ENCODE results near the gene RAD51AP1. TPM values are rescaled to one million over a fixed set of nuclear protein-coding genes. Genes with fewer than 3 reads are reported as not detected.

Gene RAD51AP1
- total RNA-seq, 1 experiment from 2014 or later, result 10.8 TPM

DNA sequence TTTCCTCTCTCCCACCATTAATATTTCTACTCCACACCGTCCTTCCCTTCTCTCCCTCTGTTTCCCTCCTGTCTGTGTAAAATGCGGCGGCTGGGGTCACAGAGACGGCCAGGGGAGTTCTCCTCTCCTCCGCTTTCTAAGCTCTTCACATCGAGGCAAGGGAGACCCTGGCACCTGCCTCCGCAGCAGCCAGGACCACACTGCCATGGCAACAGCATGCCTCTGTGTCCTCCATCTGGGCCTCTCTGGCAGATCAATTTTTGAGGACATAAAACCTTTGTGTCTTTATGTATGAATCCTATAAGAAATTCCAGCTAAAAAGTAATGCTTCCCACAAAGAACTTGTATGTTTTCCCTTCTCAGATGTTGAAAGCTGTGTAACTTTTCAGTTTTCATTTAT, 64.7 kb downstream of the RAD51AP1 start:
- BruUV-seq (replicated peaks), result no TSS peak
- ChIA-PET CTCF (interaction anchor here (0.6 to 7.2 kb wide), 9 partner anchors 13 to 296 kb away, joined by 3 to 57 read pairs (median 4); partner anchors contain the start of genes AKAP3 and NDUFA9), POLR2A (no interaction called here)
- Mint-ChIP-seq H3K27ac (ENCODE audit: low read depth, unreplicated experiment) (no peak overlapping the region), H3K4me3 (ENCODE audit: unreplicated experiment) (no peak overlapping the region), H3K9me3 (ENCODE audit: unreplicated experiment) (no peaks in the 10 kb centered on the region), H3K27me3 (ENCODE audit: insufficient read depth, unreplicated experiment) (peaks cover 44% of the 10 kb centered on the region), H3K36me3 (ENCODE audit: insufficient read depth, unreplicated experiment) (no peaks in the 10 kb centered on the region), H3K4me1 (ENCODE audit: insufficient read depth, unreplicated experiment) (no peaks in the 10 kb centered on the region)
- no peak for TF ChIP-seq CTCF (IDR thresholded peaks at IDR 0.05; ENCODE audit: unreplicated experiment)
- no peak for DNase-seq (ENCODE audit: unreplicated experiment)
- intact Hi-C loops (cut with micrococcal nuclease), result no loop called here

- no peaks in the 10 kb centered on the region for H3K9me3 Mint-ChIP-seq (ENCODE audit: unreplicated experiment)
- no peak overlapping the region for H3K27ac Mint-ChIP-seq (ENCODE audit: low read depth, unreplicated experiment)
- BruUV-seq (replicated peaks), result no TSS peak
- ChIA-PET CTCF (interaction anchor here (0.6 to 7.2 kb wide), 16 partner anchors 11 to 510 kb away, joined by 3 to 57 read pairs (median 4); partner anchors contain the start of genes AKAP3 and NDUFA9), POLR2A (interaction anchor here (1.5 to 2.8 kb wide), 2 partner anchors 23 to 45 kb away, joined by 5 to 27 read pairs; partner anchors contain the start of genes AKAP3 and NDUFA9)
- no peaks in the 10 kb centered on the region for H3K36me3 Mint-ChIP-seq (ENCODE audit: insufficient read depth, unreplicated experiment)
- intact Hi-C loops (cut with micrococcal nuclease), result loop anchor here (1.0 kb wide), 2 partner anchors 45 to 154 kb away; partner anchors contain the start of genes AKAP3 and NDUFA9
- DNase-seq (ENCODE audit: unreplicated experiment), result no peak
- TF ChIP-seq CTCF (IDR thresholded peaks at IDR 0.05; ENCODE audit: unreplicated experiment), result no peak
- H3K27me3 Mint-ChIP-seq (ENCODE audit: insufficient read depth, unreplicated experiment), result peaks cover 44% of the 10 kb centered on the region
- no peak overlapping the region for H3K4me3 Mint-ChIP-seq (ENCODE audit: unreplicated experiment)
- no peaks in the 10 kb centered on the region for H3K4me1 Mint-ChIP-seq (ENCODE audit: insufficient read depth, unreplicated experiment)
Observed at GRCh38 chr12:4603946-4604345, 65.3 kb downstream of the RAD51AP1 start.

- BruUV-seq (replicated peaks), result no TSS peak
- POLR2A ChIA-PET, result interaction anchor here (1.1 to 2.8 kb wide), 3 partner anchors 22 to 54 kb away, joined by 5 to 27 read pairs (median 5); partner anchors contain the start of genes AKAP3 and NDUFA9
- Mint-ChIP-seq H3K4me3 (ENCODE audit: unreplicated experiment) (peak overlapping the region; percentile 98), H3K4me1 (ENCODE audit: insufficient read depth, unreplicated experiment) (no peaks in the 10 kb centered on the region), H3K36me3 (ENCODE audit: insufficient read depth, unreplicated experiment) (peaks cover 3% of the 10 kb centered on the region), H3K9me3 (ENCODE audit: unreplicated experiment) (no peaks in the 10 kb centered on the region), H3K27ac (ENCODE audit: low read depth, unreplicated experiment) (peak overlapping the region; percentile 94), H3K27me3 (ENCODE audit: insufficient read depth, unreplicated experiment) (peaks cover 44% of the 10 kb centered on the region)
- intact Hi-C loops (cut with micrococcal nuclease), result loop anchor here (1.0 kb wide), 2 partner anchors 45 to 154 kb away; partner anchors contain the start of genes AKAP3 and NDUFA9
- CTCF ChIA-PET, result interaction anchor here (0.6 to 7.2 kb wide), 22 partner anchors 8 to 207 kb away, joined by 3 to 57 read pairs (median 4); partner anchors contain the start of genes AKAP3 and NDUFA9
- peak; percentile 88 for DNase-seq (ENCODE audit: unreplicated experiment)
- TF ChIP-seq CTCF (IDR thresholded peaks at IDR 0.05; ENCODE audit: unreplicated experiment), result peak; percentile 97
Observed at GRCh38 chr12:4604684-4605193, 66.0 kb downstream of the RAD51AP1 start.

GRCh38 chr12:4607056-4607455, 68.4 kb downstream of the RAD51AP1 start:
- CTCF ChIA-PET, result interaction anchor here (0.5 to 7.2 kb wide), 2 partner anchors 16 to 152 kb away, joined by 3 to 57 read pairs; no protein-coding TSS in a partner anchor

More at GRCh38 chr12:4607056-4607455, 68.4 kb downstream of the RAD51AP1 start:
- H3K4me1 Mint-ChIP-seq (ENCODE audit: insufficient read depth, unreplicated experiment), result no peaks in the 10 kb centered on the region
- no peak overlapping the region for H3K4me3 Mint-ChIP-seq (ENCODE audit: unreplicated experiment)
- POLR2A ChIA-PET, result interaction anchor here (2.8 kb wide), 1 partner anchor 42 kb away, joined by 27 read pairs; the partner anchor contains the start of genes AKAP3 and NDUFA9
- H3K9me3 Mint-ChIP-seq (ENCODE audit: unreplicated experiment), result no peaks in the 10 kb centered on the region
- peaks cover 19% of the 10 kb centered on the region for H3K36me3 Mint-ChIP-seq (ENCODE audit: insufficient read depth, unreplicated experiment)
- intact Hi-C loops (cut with micrococcal nuclease), result no loop called here
- no peak overlapping the region for H3K27ac Mint-ChIP-seq (ENCODE audit: low read depth, unreplicated experiment)
- no peak for TF ChIP-seq CTCF (IDR thresholded peaks at IDR 0.05; ENCODE audit: unreplicated experiment)
- peaks cover 28% of the 10 kb centered on the region for H3K27me3 Mint-ChIP-seq (ENCODE audit: insufficient read depth, unreplicated experiment)
- BruUV-seq (replicated peaks), result no TSS peak
- no peak for DNase-seq (ENCODE audit: unreplicated experiment)
